ENCODE data around the gene NOL3. TPM values are rescaled to one million over a fixed set of nuclear protein-coding genes. Genes with fewer than 3 reads are reported as not detected.

The NOL3 gene
- polyA plus RNA-seq, 1 donor = 34.4 TPM

- no peak for DNase-seq (ENCODE audit: low read depth)
Measured at GRCh38 chr16:67190041-67190440, 19.7 kb downstream of the NOL3 start, which contains the start of gene EXOC3L1. Gene EXOC3L1, minus strand, starts transcription at chr16:67190136. Its CDS starts 460 bp downstream, at chr16:67189676.

DNA sequence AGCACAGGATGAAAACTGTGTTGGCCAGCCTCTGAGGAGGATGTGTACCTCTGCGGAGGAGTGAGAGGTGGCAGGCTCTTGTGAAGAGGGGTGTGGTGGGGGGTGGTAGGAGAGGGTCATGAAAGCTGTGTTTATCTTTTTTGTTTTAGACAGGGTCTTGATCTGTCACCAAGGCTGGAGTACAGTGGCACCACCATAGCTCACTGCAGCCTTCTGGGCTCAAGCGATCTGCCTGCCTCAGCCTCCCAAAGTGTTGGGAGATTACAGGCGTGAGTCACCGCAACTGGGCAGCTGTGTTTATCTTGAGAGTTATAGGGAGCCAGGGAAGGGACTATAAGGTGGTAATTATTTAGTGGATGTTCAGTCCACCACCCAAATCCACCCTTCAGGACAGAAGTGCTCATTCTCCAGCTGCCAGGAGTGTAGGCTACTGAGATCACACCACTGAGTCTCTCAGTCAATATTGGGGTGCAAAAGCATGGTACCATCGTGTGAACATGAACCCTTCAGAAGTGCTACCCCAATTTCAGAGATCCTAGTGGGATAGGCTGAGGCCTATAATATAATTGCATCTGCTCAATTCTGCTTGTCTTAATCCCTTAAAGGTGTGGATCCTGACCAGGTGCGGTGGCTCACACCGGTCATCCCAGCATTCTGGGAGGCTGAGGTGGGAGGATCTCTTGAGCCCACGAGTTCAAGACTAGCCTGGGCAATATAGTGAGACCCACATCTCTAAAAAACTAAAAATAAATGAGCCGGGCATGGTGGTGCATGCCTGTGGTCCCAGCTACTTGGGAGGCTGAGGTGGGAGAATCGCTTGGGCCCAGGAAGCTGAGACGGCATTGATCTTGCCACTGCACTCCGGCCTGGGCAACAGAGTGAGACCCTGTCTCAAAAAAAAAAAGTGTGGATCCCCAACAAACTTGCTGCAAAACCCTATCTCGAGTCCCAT is 20.4 kb downstream of the NOL3 start:
- DNase-seq (ENCODE audit: low read depth) = no peak

GRCh38 chr16:67191411-67191994 is 21.2 kb downstream of the NOL3 start:
- DNase-seq (ENCODE audit: low read depth) = no peak

DNA sequence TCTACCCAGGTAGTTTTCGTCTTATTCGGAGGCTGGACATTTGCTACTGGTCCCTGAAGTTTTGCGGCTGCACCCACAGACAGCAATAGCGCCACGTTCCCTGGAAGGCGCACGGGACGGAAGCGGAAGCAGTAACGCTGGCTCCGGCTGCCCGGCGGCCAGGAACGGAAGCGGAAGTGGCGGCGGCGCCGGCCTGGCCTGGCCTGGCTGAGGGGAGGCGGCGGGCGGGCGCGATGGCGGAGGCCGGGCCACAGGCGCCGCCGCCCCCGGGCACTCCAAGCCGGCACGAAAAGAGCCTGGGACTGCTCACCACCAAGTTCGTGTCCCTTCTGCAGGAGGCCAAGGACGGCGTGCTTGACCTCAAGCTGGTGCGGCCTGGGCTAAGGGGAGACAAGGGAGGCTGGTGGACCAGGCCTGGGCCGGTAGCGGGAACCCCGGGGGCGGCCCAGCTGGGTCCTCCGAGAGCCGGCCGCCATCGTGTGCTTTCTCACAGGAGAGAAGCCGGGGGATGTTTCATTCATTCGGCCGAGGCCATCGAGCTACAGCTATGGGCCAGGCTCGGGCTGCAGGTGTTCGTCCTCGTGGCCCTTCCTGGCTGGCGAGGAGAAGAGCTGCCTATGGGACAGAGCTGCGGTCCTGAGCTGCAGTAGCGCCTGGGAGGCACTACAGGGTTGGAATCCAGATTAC is 21.8 kb downstream of the NOL3 start, which contains the start of gene E2F4:
Gene E2F4 (plus strand): TSS at position 161 of the 687 bp plus-strand sequence. CDS start 73 bp downstream, at position 234.
- DNase-seq (ENCODE audit: low read depth) = peak; percentile 76

DNA sequence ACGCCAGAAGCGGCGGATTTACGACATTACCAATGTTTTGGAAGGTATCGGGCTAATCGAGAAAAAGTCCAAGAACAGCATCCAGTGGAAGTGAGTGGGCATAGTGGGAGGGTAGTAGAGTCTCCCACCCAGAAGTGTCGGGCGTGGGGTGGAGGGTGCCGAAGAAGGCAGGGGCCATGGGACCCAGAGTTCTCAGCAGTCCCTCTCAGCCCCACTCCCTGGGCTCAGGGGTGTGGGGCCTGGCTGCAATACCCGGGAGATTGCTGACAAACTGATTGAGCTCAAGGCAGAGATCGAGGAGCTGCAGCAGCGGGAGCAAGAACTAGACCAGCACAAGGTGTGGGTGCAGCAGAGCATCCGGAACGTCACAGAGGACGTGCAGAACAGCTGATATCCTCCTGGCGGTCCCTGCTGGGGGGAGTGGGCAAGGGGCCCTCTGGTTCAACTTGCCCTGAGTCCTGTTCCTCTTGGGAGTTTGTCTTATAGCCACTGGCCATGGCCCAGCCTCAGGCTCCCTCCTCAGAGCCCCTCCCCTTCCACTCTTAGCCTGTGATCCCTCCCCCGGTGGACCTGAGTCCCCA is 22.5 kb downstream of the NOL3 start:
- no peak for DNase-seq (ENCODE audit: low read depth)

GRCh38 chr16:67193536-67193935 is 23.2 kb downstream of the NOL3 start:
- no peak for DNase-seq (ENCODE audit: low read depth)

DNA sequence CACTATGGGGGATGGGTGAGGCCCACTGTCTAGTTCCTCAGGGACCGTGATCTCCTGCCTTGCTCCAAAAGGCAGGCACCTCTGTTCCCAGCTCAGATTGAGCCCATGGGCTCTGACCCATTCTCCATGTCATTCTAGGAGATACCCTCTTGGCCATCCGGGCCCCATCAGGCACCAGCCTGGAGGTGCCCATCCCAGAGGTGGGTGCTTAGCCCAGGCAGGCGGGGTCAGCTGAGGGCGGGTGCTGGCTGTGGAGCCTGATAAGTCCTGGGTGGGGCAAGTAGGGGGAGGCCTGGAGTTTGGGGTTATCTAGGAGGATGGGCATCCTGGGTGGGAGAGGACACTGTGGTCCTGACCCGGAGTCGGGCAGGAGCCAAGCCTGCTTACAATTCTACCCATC is 23.9 kb downstream of the NOL3 start:
- no peak for DNase-seq (ENCODE audit: low read depth)

DNA sequence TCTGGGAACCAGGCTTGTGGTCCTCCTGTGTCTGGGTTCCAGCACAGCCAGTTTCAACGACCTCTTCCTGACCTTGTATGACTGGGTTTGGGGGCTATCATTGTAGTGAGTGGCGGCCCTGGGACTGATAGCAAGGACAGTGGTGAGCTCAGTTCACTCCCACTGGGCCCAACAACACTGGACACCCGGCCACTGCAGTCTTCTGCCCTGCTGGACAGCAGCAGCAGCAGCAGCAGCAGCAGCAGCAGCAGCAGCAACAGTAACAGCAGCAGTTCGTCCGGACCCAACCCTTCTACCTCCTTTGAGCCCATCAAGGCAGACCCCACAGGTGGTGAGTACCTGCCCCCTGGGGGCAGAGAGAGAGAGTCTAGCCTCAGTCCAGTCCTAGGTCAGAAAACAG is 25.3 kb downstream of the NOL3 start:
- DNase-seq (ENCODE audit: low read depth) = no peak

DNA sequence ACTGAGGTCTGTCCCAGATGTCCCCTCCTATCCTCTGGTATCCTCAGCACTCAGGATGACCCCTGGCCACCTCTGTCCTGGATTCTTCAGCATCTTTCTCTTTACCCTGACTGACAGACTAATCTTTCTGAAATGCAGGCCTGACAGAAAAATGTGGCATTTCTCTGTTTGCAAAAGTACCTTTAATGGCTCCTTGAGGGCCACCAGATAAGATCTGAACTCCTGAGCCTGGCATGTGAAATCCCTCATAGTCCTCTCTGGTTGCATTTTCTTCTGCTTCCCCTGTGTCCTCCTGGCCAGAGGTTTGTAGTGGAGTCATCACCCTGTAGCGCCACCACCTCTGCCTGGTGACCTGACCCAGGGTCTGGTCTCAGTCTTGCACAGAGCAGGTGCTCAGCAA is 26.5 kb downstream of the NOL3 start:
- DNase-seq (ENCODE audit: low read depth) = no peak

DNA sequence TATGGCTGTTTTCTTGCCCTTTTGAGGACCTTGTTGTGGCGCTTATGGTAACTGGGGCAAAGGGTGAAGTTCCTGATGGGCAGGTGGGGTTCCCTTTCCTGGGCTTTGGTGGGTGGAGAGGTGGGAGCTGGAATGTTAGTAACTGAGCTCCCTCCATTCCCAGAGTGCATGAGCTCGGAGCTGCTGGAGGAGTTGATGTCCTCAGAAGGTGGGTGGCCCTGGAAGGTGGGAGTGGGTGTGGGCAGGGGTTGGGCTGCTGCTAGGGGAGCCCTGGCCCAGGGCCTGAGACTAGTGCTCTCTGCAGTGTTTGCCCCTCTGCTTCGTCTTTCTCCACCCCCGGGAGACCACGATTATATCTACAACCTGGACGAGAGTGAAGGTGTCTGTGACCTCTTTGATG is 27.4 kb downstream of the NOL3 start:
- no peak for DNase-seq (ENCODE audit: low read depth)

DNA sequence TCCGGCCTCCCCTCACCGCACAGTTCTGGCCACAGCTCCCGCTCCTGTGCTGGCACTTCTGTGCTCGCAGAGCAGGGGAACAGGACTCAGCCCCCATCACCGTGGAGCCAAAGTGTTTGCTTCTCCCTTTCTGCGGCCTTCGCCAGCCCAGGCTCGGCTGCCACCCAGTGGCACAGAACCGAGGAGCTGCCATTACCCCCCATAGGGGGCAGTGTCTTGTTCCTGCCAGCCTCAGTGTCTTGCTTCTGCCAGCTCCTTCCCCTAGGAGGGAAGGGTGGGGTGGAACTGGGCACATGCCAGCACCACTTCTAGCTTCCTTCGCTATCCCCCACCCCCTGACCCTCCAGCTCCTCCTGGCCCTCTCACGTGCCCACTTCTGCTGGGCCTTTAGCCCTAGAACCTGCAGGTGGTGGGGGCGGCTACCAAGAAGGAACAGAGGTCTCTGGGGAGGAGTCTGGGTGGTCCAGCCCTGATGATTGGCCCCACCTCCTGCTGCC is 27.9 kb downstream of the NOL3 start:
- DNase-seq (ENCODE audit: low read depth) = no peak

- no peak for DNase-seq (ENCODE audit: low read depth)
Measured at GRCh38 chr16:67199011-67199807, 28.9 kb downstream of the NOL3 start, which contains the start of gene ELMO3. Gene ELMO3, plus strand, starts transcription at chr16:67199131. Its CDS starts 196 bp downstream, at chr16:67199327.

- no peak for DNase-seq (ENCODE audit: low read depth)
Measured at GRCh38 chr16:67199808-67200198, 29.5 kb downstream of the NOL3 start.

DNA sequence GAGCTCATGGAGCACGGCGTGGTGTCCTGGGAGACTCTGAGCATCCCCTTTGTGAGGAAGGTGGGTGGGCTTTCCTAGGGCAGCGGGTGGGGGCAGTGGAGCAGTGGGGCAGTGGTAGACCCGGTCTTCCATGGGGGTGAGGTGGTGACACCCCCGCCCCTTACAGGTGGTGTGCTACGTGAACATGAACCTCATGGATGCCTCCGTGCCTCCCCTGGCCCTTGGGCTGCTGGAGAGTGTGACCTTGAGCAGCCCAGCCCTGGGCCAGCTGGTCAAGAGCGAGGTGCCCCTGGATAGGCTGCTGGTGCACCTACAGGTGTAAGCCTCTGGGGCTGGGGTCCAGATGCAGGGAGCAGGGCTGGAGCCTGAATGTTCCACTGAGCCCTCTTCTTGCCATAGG is 30.2 kb downstream of the NOL3 start:
- no peak for DNase-seq (ENCODE audit: low read depth)

DNA sequence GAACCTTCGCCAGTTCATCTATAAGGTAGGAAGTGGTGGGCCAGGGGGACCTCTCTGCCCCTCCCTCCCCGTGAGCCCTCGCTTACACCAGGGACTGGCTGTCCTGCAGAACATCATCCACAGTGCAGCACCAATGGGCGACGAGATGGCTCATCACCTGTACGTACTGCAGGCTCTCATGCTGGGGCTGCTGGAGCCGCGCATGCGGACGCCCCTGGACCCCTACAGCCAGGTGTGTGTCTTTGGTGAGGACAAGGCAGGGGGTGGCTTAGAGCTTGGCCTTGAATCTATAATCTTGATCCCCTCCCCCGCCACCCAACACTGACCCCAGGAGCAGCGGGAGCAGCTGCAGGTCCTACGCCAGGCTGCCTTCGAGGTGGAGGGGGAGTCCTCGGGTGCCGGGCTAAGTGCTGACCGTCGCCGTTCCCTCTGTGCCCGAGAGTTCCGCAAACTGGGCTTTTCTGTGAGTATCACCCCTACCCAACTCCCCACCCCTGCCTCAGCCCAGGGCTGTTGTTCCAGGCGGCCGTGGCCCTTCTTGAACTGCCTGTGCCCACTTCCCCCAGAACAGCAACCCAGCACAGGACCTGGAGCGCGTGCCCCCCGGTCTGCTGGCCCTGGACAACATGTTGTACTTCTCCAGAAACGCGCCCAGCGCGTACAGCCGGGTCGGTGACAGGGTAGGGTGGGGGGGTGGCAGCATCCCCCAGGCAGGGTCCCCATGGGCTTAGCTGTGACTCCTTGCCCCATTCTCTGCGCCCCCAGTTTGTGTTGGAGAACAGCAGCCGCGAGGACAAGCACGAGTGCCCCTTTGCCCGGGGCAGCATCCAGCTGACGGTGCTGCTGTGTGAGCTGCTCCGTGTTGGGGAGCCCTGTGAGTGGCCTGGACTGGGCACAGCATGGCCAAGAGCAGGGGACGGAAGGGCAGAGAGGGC is 31.3 kb downstream of the NOL3 start:
- DNase-seq (ENCODE audit: low read depth) = no peak

GRCh38 chr16:67202426-67202825 is 32.1 kb downstream of the NOL3 start:
- no peak for DNase-seq (ENCODE audit: low read depth)

- no peak for DNase-seq (ENCODE audit: low read depth)
Measured at GRCh38 chr16:67202956-67203493, 32.7 kb downstream of the NOL3 start.

- no peak for DNase-seq (ENCODE audit: low read depth)
Measured at GRCh38 chr16:67204076-67204475, 33.7 kb downstream of the NOL3 start.

- no peak for DNase-seq (ENCODE audit: low read depth)
Measured at GRCh38 chr16:67206129-67206837, 35.9 kb downstream of the NOL3 start.

Measured in forelimb muscle (tissue), 1 donor.